ENCODE results near the gene LDLRAP1. TPM values are rescaled to one million over a fixed set of nuclear protein-coding genes. Genes with fewer than 3 reads are reported as not detected.

Gene LDLRAP1
- total RNA-seq, 6 experiments from 2014 or later: 10.4 to 14.1 (median 12.7) TPM

GRCh38 chr1:25557543-25557942 is 14.1 kb downstream of the LDLRAP1 start:
- no peak for DNase-seq
- no peaks in the 10 kb centered on the region for H3K36me3 Mint-ChIP-seq (ENCODE audit: low read depth)
- H3K4me3 Mint-ChIP-seq: no peak overlapping the region
- no peak for TF ChIP-seq CTCF (IDR thresholded peaks at IDR 0.05)
- H3K9me3 Mint-ChIP-seq: no peaks in the 10 kb centered on the region
- H3K27ac Mint-ChIP-seq: no peak overlapping the region
- H3K27me3 Mint-ChIP-seq (ENCODE audit: insufficient read depth): no peaks in the 10 kb centered on the region; the same call in 1 of the 2 replicates
- peaks cover 7% of the 10 kb centered on the region for H3K4me1 Mint-ChIP-seq (ENCODE audit: low read depth)

- H3K36me3 Mint-ChIP-seq (ENCODE audit: low read depth): no peaks in the 10 kb centered on the region
- H3K4me3 Mint-ChIP-seq: no peak overlapping the region
- H3K27ac Mint-ChIP-seq: no peak overlapping the region
- TF ChIP-seq CTCF (IDR thresholded peaks at IDR 0.05): no peak
- peaks cover 7% of the 10 kb centered on the region for H3K4me1 Mint-ChIP-seq (ENCODE audit: low read depth)
- no peaks in the 10 kb centered on the region; the same call in 1 of the 2 replicates for H3K27me3 Mint-ChIP-seq (ENCODE audit: insufficient read depth)
- H3K9me3 Mint-ChIP-seq: no peaks in the 10 kb centered on the region
- no peak for DNase-seq
Observed at GRCh38 chr1:25559031-25559430, 15.6 kb downstream of the LDLRAP1 start.

- DNase-seq: no peak
- Mint-ChIP-seq H3K36me3 (ENCODE audit: low read depth) (no peaks in the 10 kb centered on the region), H3K27me3 (ENCODE audit: insufficient read depth) (no peaks in the 10 kb centered on the region; the same call in 1 of the 2 replicates), H3K4me1 (ENCODE audit: low read depth) (peaks cover 7% of the 10 kb centered on the region), H3K27ac (no peak overlapping the region), H3K4me3 (no peak overlapping the region), H3K9me3 (no peaks in the 10 kb centered on the region)
- no peak for TF ChIP-seq CTCF (IDR thresholded peaks at IDR 0.05)
Observed at GRCh38 chr1:25560001-25560400, 16.6 kb downstream of the LDLRAP1 start.

- Mint-ChIP-seq H3K36me3 (ENCODE audit: low read depth) (no peaks in the 10 kb centered on the region), H3K9me3 (no peaks in the 10 kb centered on the region), H3K27me3 (ENCODE audit: insufficient read depth) (no peaks in the 10 kb centered on the region; the same call in 1 of the 2 replicates), H3K27ac (no peak overlapping the region), H3K4me1 (ENCODE audit: low read depth) (peaks cover 7% of the 10 kb centered on the region), H3K4me3 (no peak overlapping the region)
- DNase-seq: no peak
- no peak for TF ChIP-seq CTCF (IDR thresholded peaks at IDR 0.05)
Observed at GRCh38 chr1:25560788-25561187, 17.4 kb downstream of the LDLRAP1 start.

GRCh38 chr1:25561421-25562100 is 18.2 kb downstream of the LDLRAP1 start:
- Mint-ChIP-seq H3K36me3 (ENCODE audit: low read depth) (no peaks in the 10 kb centered on the region), H3K27me3 (ENCODE audit: insufficient read depth) (no peaks in the 10 kb centered on the region; the same call in 1 of the 2 replicates), H3K4me3 (no peak overlapping the region), H3K9me3 (no peaks in the 10 kb centered on the region), H3K4me1 (ENCODE audit: low read depth) (peaks cover 11% of the 10 kb centered on the region), H3K27ac (no peak overlapping the region)
- no peak for TF ChIP-seq CTCF (IDR thresholded peaks at IDR 0.05)
- no peak for DNase-seq

Data from HFFc6 (cell line).